Measurements from ENCODE around the gene TNFSF13. TPM values are rescaled to one million over a fixed set of nuclear protein-coding genes. Genes with fewer than 3 reads are reported as not detected.

The TNFSF13 gene
- total RNA-seq, 2 experiments from 2014 or later: 1.1 to 1.7 TPM

- ATAC-seq (ENCODE audit: poor library complexity): no peak
- H3K27me3 Mint-ChIP-seq: no peaks in the 10 kb centered on the region
- TF ChIP-seq, protein P1, sequence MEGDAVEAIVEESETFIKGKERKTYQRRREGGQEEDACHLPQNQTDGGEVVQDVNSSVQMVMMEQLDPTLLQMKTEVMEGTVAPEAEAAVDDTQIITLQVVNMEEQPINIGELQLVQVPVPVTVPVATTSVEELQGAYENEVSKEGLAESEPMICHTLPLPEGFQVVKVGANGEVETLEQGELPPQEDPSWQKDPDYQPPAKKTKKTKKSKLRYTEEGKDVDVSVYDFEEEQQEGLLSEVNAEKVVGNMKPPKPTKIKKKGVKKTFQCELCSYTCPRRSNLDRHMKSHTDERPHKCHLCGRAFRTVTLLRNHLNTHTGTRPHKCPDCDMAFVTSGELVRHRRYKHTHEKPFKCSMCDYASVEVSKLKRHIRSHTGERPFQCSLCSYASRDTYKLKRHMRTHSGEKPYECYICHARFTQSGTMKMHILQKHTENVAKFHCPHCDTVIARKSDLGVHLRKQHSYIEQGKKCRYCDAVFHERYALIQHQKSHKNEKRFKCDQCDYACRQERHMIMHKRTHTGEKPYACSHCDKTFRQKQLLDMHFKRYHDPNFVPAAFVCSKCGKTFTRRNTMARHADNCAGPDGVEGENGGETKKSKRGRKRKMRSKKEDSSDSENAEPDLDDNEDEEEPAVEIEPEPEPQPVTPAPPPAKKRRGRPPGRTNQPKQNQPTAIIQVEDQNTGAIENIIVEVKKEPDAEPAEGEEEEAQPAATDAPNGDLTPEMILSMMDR (IDR thresholded peaks at IDR 0.05): no peak
- Histone ChIP-seq H3K9me3 (ENCODE audit: control insufficient read depth in 1 of 2, insufficient read depth in 1 of 2, low read length in 2 of 2) (peaks cover 0 to 5% of the 10 kb centered on the region in 2 experiments), H3K27me3 (ENCODE audit: control insufficient read depth in 1 of 2, insufficient read depth in 2 of 2, low read length in 2 of 2) (no peaks in the 10 kb centered on the region), H3K4me3 (ENCODE audit: low read length) (no peak overlapping the region), H3K27ac (ENCODE audit: low read depth in 1 of 2, low read length in 2 of 2) (no peak overlapping the region), H3K4me1 (ENCODE audit: insufficient read depth, low read length) (peaks cover 52% of the 10 kb centered on the region), H3K36me3 (ENCODE audit: insufficient read depth, low read length) (peaks cover 39% of the 10 kb centered on the region)
- intact Hi-C loops (cut with DNase I, micrococcal nuclease): loop anchor here in 1 of 2 experiments (10.0 kb wide), 1 partner anchor 542 kb away; the partner anchor contains the start of gene SLC16A11
- peaks cover 41% of the 10 kb centered on the region for H3K36me3 Mint-ChIP-seq (ENCODE audit: low read depth)
- H3K4me1 Mint-ChIP-seq (ENCODE audit: low read depth): peaks cover 27% of the 10 kb centered on the region
- H3K9me3 Mint-ChIP-seq: no peaks in the 10 kb centered on the region
- POLR2A ChIA-PET: no interaction called here
- DNase-seq: peak in 1 of 14 experiments; percentile 36
- H3K4me3 Mint-ChIP-seq: peak overlapping the region; percentile 20
- CTCF ChIA-PET: interaction anchor here (4.3 kb wide), 1 partner anchor 101 kb away, joined by 21 read pairs; the partner anchor contains the start of genes TP53 and WRAP53
- H3K27ac Mint-ChIP-seq: no peak overlapping the region
Measured at GRCh38 chr17:7586673-7587419, 28.3 kb downstream of the TNFSF13 start.

- peaks cover 44% of the 10 kb centered on the region for H3K4me1 ChIP-seq (ENCODE audit: insufficient read depth, low read length)
Measured at GRCh38 chr17:7587420-7588151, 29.0 kb downstream of the TNFSF13 start.

More at GRCh38 chr17:7587420-7588151, 29.0 kb downstream of the TNFSF13 start:
- Histone ChIP-seq H3K4me3 (ENCODE audit: low read length) (no peak overlapping the region), H3K27me3 (ENCODE audit: control insufficient read depth in 1 of 2, insufficient read depth in 2 of 2, low read length in 2 of 2) (no peaks in the 10 kb centered on the region), H3K9me3 (ENCODE audit: control insufficient read depth in 1 of 2, insufficient read depth in 1 of 2, low read length in 2 of 2) (peaks cover 0 to 5% of the 10 kb centered on the region in 2 experiments), H3K27ac (ENCODE audit: low read depth in 1 of 2, low read length in 2 of 2) (no peak overlapping the region), H3K36me3 (ENCODE audit: insufficient read depth, low read length) (peaks cover 46% of the 10 kb centered on the region)
- peak overlapping the region; percentile 20 for H3K4me3 Mint-ChIP-seq
- ATAC-seq (ENCODE audit: poor library complexity): no peak
- peaks cover 20% of the 10 kb centered on the region for H3K4me1 Mint-ChIP-seq (ENCODE audit: low read depth)
- H3K27me3 Mint-ChIP-seq: no peaks in the 10 kb centered on the region
- intact Hi-C loops (cut with DNase I, micrococcal nuclease): loop anchor here in 1 of 2 experiments (2.0 to 10.0 kb wide), 2 partner anchors 307 to 543 kb away; partner anchors contain the start of genes SLC16A11 and SLC2A4
- H3K9me3 Mint-ChIP-seq: no peaks in the 10 kb centered on the region
- ChIA-PET POLR2A (no interaction called here), CTCF (interaction anchor here (1.9 to 4.3 kb wide), 2 partner anchors 27 to 100 kb away, joined by 13 to 21 read pairs; partner anchors contain the start of genes SENP3, TP53 and WRAP53)
- H3K27ac Mint-ChIP-seq: no peak overlapping the region
- H3K36me3 Mint-ChIP-seq (ENCODE audit: low read depth): peaks cover 48% of the 10 kb centered on the region
- TF ChIP-seq, protein P1 (IDR thresholded peaks at IDR 0.05): no peak
- no peak for DNase-seq

Measured in CD4-positive, alpha-beta T cell (primary cell).